ENCODE results near the gene EPHB6.
A peak's percentile ranks its signal among the peaks of the same experiment; 100 is the strongest.

The EPHB6 gene

DNA sequence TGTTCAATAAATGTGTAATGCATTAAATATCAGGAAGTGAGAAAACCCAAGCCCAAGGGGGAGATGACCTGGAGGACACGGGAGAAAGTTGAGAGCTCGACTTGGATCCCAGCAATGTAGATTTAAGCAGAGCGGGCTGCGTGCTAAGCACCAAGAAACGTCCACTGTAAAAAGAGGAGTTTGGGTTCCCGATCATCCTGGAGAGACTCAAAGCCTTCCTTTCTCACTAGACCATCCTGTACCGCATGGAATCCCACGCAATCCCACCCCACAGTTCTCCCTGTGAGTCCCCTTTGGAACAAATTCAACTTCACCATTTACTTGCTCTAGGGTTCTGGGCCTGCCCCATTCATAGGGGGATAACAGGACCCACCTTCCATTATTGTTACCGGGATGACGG is 28.3 kb downstream of the EPHB6 start (continued):
- TF ChIP-seq GLI4 (tag by site-specific recombination; IDR thresholded peaks at IDR 0.05) (no peak), ZNF138 (tag by site-specific recombination; IDR thresholded peaks at IDR 0.05; ENCODE audit: borderline replicate concordance) (no peak), ZXDB (tag by site-specific recombination; IDR thresholded peaks at IDR 0.05) (no peak), ZNF423 (tag by site-specific recombination; IDR thresholded peaks at IDR 0.05) (no peak), GLIS2 (tag by site-specific recombination; IDR thresholded peaks at IDR 0.05) (no peak)
- TF ChIP-seq, protein P1, sequence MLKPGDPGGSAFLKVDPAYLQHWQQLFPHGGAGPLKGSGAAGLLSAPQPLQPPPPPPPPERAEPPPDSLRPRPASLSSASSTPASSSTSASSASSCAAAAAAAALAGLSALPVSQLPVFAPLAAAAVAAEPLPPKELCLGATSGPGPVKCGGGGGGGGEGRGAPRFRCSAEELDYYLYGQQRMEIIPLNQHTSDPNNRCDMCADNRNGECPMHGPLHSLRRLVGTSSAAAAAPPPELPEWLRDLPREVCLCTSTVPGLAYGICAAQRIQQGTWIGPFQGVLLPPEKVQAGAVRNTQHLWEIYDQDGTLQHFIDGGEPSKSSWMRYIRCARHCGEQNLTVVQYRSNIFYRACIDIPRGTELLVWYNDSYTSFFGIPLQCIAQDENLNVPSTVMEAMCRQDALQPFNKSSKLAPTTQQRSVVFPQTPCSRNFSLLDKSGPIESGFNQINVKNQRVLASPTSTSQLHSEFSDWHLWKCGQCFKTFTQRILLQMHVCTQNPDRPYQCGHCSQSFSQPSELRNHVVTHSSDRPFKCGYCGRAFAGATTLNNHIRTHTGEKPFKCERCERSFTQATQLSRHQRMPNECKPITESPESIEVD (tag by site-specific recombination; IDR thresholded peaks at IDR 0.05): no peak
- TF ChIP-seq, protein P2, sequence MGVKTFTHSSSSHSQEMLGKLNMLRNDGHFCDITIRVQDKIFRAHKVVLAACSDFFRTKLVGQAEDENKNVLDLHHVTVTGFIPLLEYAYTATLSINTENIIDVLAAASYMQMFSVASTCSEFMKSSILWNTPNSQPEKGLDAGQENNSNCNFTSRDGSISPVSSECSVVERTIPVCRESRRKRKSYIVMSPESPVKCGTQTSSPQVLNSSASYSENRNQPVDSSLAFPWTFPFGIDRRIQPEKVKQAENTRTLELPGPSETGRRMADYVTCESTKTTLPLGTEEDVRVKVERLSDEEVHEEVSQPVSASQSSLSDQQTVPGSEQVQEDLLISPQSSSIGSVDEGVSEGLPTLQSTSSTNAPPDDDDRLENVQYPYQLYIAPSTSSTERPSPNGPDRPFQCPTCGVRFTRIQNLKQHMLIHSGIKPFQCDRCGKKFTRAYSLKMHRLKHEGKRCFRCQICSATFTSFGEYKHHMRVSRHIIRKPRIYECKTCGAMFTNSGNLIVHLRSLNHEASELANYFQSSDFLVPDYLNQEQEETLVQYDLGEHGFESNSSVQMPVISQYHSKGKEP (tag by site-specific recombination; IDR thresholded peaks at IDR 0.05): no peak
- TF ChIP-seq, protein P3, sequence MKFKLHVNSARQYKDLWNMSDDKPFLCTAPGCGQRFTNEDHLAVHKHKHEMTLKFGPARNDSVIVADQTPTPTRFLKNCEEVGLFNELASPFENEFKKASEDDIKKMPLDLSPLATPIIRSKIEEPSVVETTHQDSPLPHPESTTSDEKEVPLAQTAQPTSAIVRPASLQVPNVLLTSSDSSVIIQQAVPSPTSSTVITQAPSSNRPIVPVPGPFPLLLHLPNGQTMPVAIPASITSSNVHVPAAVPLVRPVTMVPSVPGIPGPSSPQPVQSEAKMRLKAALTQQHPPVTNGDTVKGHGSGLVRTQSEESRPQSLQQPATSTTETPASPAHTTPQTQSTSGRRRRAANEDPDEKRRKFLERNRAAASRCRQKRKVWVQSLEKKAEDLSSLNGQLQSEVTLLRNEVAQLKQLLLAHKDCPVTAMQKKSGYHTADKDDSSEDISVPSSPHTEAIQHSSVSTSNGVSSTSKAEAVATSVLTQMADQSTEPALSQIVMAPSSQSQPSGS (tag by site-specific recombination; IDR thresholded peaks at IDR 0.05; ENCODE audit: low read depth): no peak

DNA sequence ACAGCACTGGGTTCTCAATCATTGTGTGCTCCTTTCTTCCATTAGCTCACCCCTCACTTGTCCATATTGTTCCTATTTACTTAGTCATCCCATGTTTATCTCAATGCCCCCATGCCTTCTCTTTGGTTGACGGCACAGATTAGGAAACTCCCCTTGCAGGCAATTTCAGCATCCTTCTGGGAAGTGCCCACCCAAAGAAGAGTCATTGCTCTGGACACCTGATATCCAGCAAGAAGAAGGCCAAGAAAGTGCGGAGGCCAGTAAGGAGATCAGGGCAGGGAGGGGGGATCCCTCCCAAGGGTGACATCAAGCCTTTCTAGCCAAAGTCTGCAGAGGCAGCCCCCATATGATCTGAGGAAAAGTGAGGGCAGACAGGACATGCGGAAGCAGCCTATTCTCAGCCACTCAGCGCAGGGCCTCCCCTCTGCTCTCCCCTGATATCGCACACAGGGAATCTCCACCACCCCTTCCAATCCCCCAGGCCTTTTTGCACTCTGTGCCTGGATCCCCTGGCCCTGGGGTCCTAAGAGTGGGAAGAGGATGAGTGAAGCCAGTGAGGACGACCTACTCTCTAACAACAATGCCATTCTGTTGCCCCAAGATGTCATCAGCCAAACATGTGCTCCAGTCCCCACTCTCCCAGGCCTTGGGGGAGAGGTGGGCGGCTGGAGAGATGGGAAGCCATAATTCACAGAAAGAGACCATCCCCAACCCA is 28.9 kb downstream of the EPHB6 start:
- no peak for TF ChIP-seq ZNF658 (tag by site-specific recombination; IDR thresholded peaks at IDR 0.05)
- 0 out of 2 replicates have a peak, but pooled peaks have one; percentile 16 for TF ChIP-seq ZFHX2 (tag by site-specific recombination; conservative IDR thresholded peaks at IDR 0.05)
- TF ChIP-seq TCF7L2 (IDR thresholded peaks at IDR 0.05; ENCODE audit: borderline replicate concordance, low read depth, low read length): no peak
- no peak for TF ChIP-seq ZNF211 (tag by site-specific recombination; IDR thresholded peaks at IDR 0.05; ENCODE audit: low read depth)
- TF ChIP-seq ZBTB17 (tag by site-specific recombination; IDR thresholded peaks at IDR 0.05): no peak
- CTCF ChIA-PET: interaction anchor here (3.8 kb wide), 1 partner anchor 12 kb away, joined by 26 read pairs; no protein-coding TSS in a partner anchor
- Histone ChIP-seq H3K27ac (ENCODE audit: extremely low read depth, low read depth, low read length) (no peak overlapping the region), H3K4me3 (ENCODE audit: low read depth, low read length) (no peak overlapping the region), H3K36me3 (ENCODE audit: control insufficient read depth in 2 of 2, insufficient read depth in 1 of 2, low read length in 2 of 2) (no peaks in the 10 kb centered on the region), H3K4me1 (ENCODE audit: control insufficient read depth, insufficient read depth, low read length) (no peaks in the 10 kb centered on the region), H3K9me3 (ENCODE audit: control insufficient read depth, insufficient read depth, low read depth, low read length) (no peaks in the 10 kb centered on the region)
- POLR2A ChIA-PET: interaction anchor here (0.6 kb wide), 1 partner anchor 495 kb away, joined by 5 read pairs; no protein-coding TSS in a partner anchor

DNA sequence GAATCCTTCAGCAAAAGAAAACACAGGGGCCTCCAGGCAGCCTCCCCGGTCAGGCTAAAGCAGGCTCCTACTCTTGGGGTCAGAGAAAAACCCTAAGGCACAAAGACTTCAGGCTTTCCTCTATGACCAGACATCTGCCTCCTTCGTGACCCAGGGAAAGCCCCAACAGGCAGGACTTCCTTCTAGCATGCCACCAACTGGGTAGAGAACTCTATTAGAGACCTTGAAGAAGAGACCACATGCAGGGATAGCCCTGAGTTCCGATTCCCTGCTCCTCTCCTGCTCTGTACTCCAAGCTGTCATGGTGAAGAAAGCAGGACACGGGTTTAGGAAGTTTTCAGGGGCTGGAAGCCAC is 29.4 kb downstream of the EPHB6 start:
- ChIA-PET CTCF (no interaction called here), POLR2A (no interaction called here)
- Histone ChIP-seq H3K4me1 (ENCODE audit: control insufficient read depth, insufficient read depth, low read length) (no peaks in the 10 kb centered on the region), H3K27ac (ENCODE audit: extremely low read depth, low read depth, low read length) (no peak overlapping the region), H3K36me3 (ENCODE audit: control insufficient read depth in 2 of 2, insufficient read depth in 1 of 2, low read length in 2 of 2) (no peaks in the 10 kb centered on the region), H3K9me3 (ENCODE audit: control insufficient read depth, insufficient read depth, low read depth, low read length) (no peaks in the 10 kb centered on the region), H3K4me3 (ENCODE audit: low read depth, low read length) (no peak overlapping the region)
- TF ChIP-seq EGR2 (tag by site-specific recombination; IDR thresholded peaks at IDR 0.05; ENCODE audit: low read depth) (no peak), ZNF292 (tag by site-specific recombination; IDR thresholded peaks at IDR 0.05; ENCODE audit: borderline replicate concordance, low read depth) (no peak), ZNF416 (tag by site-specific recombination; IDR thresholded peaks at IDR 0.05) (no peak), ZNF335 (tag by site-specific recombination; conservative IDR thresholded peaks at IDR 0.05) (no peak), ZNF10 (tag by site-specific recombination; IDR thresholded peaks at IDR 0.05) (no peak)
- TF ChIP-seq, protein P4, sequence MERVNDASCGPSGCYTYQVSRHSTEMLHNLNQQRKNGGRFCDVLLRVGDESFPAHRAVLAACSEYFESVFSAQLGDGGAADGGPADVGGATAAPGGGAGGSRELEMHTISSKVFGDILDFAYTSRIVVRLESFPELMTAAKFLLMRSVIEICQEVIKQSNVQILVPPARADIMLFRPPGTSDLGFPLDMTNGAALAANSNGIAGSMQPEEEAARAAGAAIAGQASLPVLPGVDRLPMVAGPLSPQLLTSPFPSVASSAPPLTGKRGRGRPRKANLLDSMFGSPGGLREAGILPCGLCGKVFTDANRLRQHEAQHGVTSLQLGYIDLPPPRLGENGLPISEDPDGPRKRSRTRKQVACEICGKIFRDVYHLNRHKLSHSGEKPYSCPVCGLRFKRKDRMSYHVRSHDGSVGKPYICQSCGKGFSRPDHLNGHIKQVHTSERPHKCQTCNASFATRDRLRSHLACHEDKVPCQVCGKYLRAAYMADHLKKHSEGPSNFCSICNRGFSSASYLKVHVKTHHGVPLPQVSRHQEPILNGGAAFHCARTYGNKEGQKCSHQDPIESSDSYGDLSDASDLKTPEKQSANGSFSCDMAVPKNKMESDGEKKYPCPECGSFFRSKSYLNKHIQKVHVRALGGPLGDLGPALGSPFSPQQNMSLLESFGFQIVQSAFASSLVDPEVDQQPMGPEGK (tag by site-specific recombination; IDR thresholded peaks at IDR 0.05): no peak
- TF ChIP-seq, protein P2 (tag by site-specific recombination; IDR thresholded peaks at IDR 0.05): no peak
